ENCODE results near the gene VSIG1. TPM values are rescaled to one million over a fixed set of nuclear protein-coding genes. Genes with fewer than 3 reads are reported as not detected.

VSIG1 gene
- total RNA-seq, 1 experiment from 2014 or later = 1.5 TPM

DNA sequence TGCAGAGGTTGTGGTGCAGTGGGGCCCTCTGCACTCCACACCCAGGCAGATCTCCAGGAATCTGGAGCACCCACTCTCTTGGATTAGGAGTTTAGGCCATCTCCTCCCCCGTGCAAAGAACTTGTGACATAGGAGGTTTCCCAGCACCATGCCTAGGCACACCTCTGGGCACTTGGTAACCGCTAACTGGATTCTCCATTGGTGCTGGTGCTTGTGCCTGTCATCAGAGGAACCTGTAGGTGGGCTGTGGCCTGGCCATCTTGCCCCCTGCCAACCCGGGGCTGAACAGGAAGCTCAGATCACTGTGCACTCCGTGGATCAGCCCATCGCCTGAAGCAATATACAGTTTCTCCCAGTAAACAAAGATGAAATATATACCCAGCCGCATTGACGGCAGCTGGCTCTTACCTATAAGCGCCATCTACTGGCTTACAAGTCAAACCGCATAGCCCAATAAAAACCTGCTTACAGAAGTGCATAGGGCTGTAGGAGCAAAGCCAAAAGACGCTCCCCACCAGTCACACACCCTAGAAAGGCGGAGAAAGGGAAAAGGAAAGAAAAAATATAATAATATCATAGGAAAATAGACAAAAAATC, 43.5 kb upstream of the VSIG1 start:
- Histone ChIP-seq H3K18ac (ENCODE audit: insufficient read length, low read depth, low read length) (no peak overlapping the region), H2BK120ac (ENCODE audit: low read depth, low read length, poor library complexity, severe bottlenecking) (no peak overlapping the region), H3K4me2 (ENCODE audit: insufficient read depth, insufficient read length, low read length) (no peak overlapping the region), H2BK20ac (ENCODE audit: low read depth, low read length, poor library complexity, severe bottlenecking) (no peak overlapping the region), H4K8ac (replicated peaks; ENCODE audit: insufficient read length, low read depth, low read length) (no peak overlapping the region), H3K4me1 (ENCODE audit: insufficient read depth, low read length) (no peaks in the 10 kb centered on the region; the same call in 1 of the 2 replicates), H4K20me1 (ENCODE audit: control insufficient read depth, insufficient read depth, insufficient read length) (no peaks in the 10 kb centered on the region), H2BK15ac (ENCODE audit: low read depth, low read length) (no peak overlapping the region), H3K79me2 (ENCODE audit: insufficient read depth, low read length) (no peaks in the 10 kb centered on the region), H3K4ac (ENCODE audit: low read depth, low read length) (no peak overlapping the region), H3K56ac (ENCODE audit: insufficient read length, low read depth, low read length) (no peak overlapping the region), H3K23me2 (ENCODE audit: insufficient read length, low read depth, low read length, poor library complexity, severe bottlenecking) (no peaks in the 10 kb centered on the region), H2AK5ac (ENCODE audit: insufficient read length, low read length) (no peak overlapping the region), H4K91ac (ENCODE audit: insufficient read length, low read depth, low read length) (no peak overlapping the region), H4K5ac (ENCODE audit: insufficient read length, low read depth, low read length) (no peak overlapping the region), H3K27ac (ENCODE audit: insufficient read length, low read depth, low read length) (no peak overlapping the region), H3K79me1 (ENCODE audit: insufficient read depth, low read depth, low read length, poor library complexity, severe bottlenecking) (no peaks in the 10 kb centered on the region), H2AFZ (ENCODE audit: low read length) (no peak overlapping the region), H2BK5ac (ENCODE audit: insufficient read length, low read length) (no peak overlapping the region), H3K23ac (ENCODE audit: insufficient read length, low read depth, low read length) (no peak overlapping the region), H3K27me3 (ENCODE audit: insufficient read depth, low read length) (no peaks in the 10 kb centered on the region), H3T11ph (ENCODE audit: low read length) (no peak overlapping the region), H2BK12ac (ENCODE audit: insufficient read length, low read depth, low read length) (no peak overlapping the region), H3K9ac (ENCODE audit: extremely low read depth, insufficient read length, low read length) (no peak overlapping the region), H3K14ac (ENCODE audit: insufficient read depth, low read length) (no peak overlapping the region), H3K9me3 (ENCODE audit: control insufficient read depth, low read depth, low read length) (peaks cover 13% of the 10 kb centered on the region)
- no peak for DNase-seq
- no CpG with 5 or more reads among the region's 11 CpGs for WGBS (ENCODE audit: extremely low coverage, insufficient read length, low lambda C conversion rate)
- TF ChIP-seq CTCF (conservative IDR thresholded peaks at IDR 0.05) = peak; percentile 66
- Mint-ChIP-seq H3K4me3 (no peak overlapping the region), H3K9me3 (peaks cover 6 to 71% of the 10 kb centered on the region in 2 experiments), H3K27ac (no peak overlapping the region), H3K27me3 (ENCODE audit: low read depth) (peaks cover 15% of the 10 kb centered on the region), H3K36me3 (ENCODE audit: insufficient read depth in 1 of 3, low read depth in 3 of 3) (peaks cover 0 to 41% (median 37%) of the 10 kb centered on the region in 3 experiments; a peak in 4 of 7 replicates), H3K4me1 (peaks cover 2 to 10% of the 10 kb centered on the region in 2 experiments; a peak in 1 of 4 replicates)
